ENCODE measurements around the gene DRAM2. TPM values are rescaled to one million over a fixed set of nuclear protein-coding genes. Genes with fewer than 3 reads are reported as not detected.

Gene DRAM2
- total and polyA plus RNA-seq, 9 of the 15 experiments (the other 6 are each of a cell fraction or from before 2014, with no cell fraction given): 29.0 to 161 (median 53.5) TPM

DNA sequence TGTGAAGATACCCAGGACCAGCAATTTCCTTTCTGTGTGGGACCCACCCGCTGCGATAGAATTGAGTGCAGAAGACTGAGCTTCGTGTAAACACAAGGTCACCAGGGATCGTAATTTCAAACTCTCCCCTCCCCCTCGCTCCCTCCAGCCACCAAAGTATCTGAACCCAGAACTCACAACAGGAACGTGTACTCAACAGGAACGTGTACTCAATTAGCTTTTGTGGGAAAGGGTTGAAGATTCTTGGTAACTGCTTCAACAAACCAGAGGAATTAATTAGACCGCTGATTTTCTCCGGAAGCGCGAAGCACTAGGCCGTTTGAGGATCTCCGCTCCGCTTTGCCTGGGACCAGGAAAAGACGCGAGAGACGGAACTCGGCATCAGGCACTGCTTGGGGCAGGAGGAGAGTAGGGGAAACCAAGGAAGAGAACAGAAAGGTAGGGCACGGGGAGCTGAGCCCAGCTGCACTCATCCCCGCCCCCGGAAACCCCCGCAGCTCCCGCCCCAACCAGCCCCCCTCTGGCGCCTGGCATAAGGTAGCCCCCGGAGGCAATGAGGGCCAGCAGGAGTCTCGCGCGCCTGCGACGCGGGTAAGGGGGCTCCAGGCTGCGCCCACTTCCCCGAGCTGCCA is 453 bp downstream of the DRAM2 start (continued):
- no peak for TF ChIP-seq TRIM25 (IDR thresholded peaks at IDR 0.05; ENCODE audit: borderline replicate concordance)
- TF ChIP-seq, protein P1, sequence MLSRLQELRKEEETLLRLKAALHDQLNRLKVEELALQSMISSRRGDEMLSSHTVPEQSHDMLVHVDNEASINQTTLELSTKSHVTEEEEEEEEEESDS (CRISPR knock-in tag; IDR thresholded peaks at IDR 0.05): no peak
- no peak for TF ChIP-seq PTRF (tag; IDR thresholded peaks at IDR 0.05)
- TF ChIP-seq NCOA2 (IDR thresholded peaks at IDR 0.05; ENCODE audit: partially characterized antibody in 2 of 2): no peak
- TF ChIP-seq ZNF668 (CRISPR knock-in tag; IDR thresholded peaks at IDR 0.05): no peak
- 0 out of 2 replicates have a peak, but pooled peaks have one; percentile 40 for TF ChIP-seq CC2D1A (IDR thresholded peaks at IDR 0.05)
- no peak for TF ChIP-seq TCFL5 (CRISPR knock-in tag; conservative IDR thresholded peaks at IDR 0.05)
- TF ChIP-seq RBM39 (optimal IDR thresholded peaks at IDR 0.05; ENCODE audit: low read depth, low read length): no peak
- TF ChIP-seq, protein P2, sequence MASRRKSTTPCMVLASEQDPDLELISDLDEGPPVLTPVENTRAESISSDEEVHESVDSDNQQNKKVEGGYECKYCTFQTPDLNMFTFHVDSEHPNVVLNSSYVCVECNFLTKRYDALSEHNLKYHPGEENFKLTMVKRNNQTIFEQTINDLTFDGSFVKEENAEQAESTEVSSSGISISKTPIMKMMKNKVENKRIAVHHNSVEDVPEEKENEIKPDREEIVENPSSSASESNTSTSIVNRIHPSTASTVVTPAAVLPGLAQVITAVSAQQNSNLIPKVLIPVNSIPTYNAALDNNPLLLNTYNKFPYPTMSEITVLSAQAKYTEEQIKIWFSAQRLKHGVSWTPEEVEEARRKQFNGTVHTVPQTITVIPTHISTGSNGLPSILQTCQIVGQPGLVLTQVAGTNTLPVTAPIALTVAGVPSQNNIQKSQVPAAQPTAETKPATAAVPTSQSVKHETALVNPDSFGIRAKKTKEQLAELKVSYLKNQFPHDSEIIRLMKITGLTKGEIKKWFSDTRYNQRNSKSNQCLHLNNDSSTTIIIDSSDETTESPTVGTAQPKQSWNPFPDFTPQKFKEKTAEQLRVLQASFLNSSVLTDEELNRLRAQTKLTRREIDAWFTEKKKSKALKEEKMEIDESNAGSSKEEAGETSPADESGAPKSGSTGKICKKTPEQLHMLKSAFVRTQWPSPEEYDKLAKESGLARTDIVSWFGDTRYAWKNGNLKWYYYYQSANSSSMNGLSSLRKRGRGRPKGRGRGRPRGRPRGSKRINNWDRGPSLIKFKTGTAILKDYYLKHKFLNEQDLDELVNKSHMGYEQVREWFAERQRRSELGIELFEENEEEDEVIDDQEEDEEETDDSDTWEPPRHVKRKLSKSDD (conservative IDR thresholded peaks at IDR 0.05; ENCODE audit: low read length): no peak
- no peak for TF ChIP-seq CCAR2 (IDR thresholded peaks at IDR 0.05; ENCODE audit: low read depth, low read length)
- TF ChIP-seq GABPA (tag; conservative IDR thresholded peaks at IDR 0.05; ENCODE audit: low read depth): peak; percentile 67
- no peak for TF ChIP-seq MECOM (CRISPR knock-in tag; IDR thresholded peaks at IDR 0.05)
- TF ChIP-seq, protein P3, sequence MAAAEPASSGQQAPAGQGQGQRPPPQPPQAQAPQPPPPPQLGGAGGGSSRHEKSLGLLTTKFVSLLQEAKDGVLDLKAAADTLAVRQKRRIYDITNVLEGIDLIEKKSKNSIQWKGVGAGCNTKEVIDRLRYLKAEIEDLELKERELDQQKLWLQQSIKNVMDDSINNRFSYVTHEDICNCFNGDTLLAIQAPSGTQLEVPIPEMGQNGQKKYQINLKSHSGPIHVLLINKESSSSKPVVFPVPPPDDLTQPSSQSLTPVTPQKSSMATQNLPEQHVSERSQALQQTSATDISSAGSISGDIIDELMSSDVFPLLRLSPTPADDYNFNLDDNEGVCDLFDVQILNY (CRISPR knock-in tag; IDR thresholded peaks at IDR 0.05): no peak

Data from K562 (cell line).